Activated CD8-positive, alpha-beta memory T cell treated with anti-CD3 and anti-CD28 coated beads for 4 hours (primary cell): ENCODE data around the gene UBIAD1.
"Not testable (repeated sequence)": the region's sequence is repeated elsewhere in the genome, so short reads cannot be mapped to it uniquely, and the experiment has no call there.

ENCODE experiments used
- DNase-seq, 2 donors: peaks; one replicate each; pipeline ENCODE4 v3.0.0-alpha.2; 2020; ENCODE audit warnings: low read depth in 2 of 2

UBIAD1 gene, protein sequence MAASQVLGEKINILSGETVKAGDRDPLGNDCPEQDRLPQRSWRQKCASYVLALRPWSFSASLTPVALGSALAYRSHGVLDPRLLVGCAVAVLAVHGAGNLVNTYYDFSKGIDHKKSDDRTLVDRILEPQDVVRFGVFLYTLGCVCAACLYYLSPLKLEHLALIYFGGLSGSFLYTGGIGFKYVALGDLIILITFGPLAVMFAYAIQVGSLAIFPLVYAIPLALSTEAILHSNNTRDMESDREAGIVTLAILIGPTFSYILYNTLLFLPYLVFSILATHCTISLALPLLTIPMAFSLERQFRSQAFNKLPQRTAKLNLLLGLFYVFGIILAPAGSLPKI

GRCh38 chr1:11272832-11273594 lies at the start of gene UBIAD1:
TSS of gene UBIAD1 (plus strand) at chr1:11273198. CDS start at chr1:11273532, 334 bp downstream.
- DNase-seq: peak; percentile 65 to 80

- DNase-seq: no peak
Measured at GRCh38 chr1:11227106-11228077, 45.6 kb upstream of the UBIAD1 start.

- DNase-seq: no peak
Measured at GRCh38 chr1:11229203-11229602, 43.8 kb upstream of the UBIAD1 start.

DNA sequence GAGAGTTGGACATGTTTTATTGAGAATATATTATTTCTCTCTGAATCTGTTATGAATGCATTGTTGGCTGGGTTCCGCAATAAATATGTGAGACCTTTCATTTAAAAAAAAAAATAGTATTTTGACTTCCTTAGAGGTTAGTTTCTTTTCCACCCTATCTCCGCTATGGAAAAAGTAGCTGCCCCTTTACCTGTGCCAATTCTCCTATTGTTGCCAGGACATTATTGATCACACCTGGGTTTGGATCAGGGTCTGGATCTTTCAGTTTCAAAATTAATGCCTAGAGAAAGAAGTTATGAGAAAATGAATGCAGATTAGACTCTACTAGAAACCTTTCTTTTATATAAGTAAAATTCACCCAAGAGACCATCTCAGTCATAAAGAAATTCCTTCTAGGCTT lies 39.8 kb upstream of the UBIAD1 start:
- DNase-seq: no peak

DNA sequence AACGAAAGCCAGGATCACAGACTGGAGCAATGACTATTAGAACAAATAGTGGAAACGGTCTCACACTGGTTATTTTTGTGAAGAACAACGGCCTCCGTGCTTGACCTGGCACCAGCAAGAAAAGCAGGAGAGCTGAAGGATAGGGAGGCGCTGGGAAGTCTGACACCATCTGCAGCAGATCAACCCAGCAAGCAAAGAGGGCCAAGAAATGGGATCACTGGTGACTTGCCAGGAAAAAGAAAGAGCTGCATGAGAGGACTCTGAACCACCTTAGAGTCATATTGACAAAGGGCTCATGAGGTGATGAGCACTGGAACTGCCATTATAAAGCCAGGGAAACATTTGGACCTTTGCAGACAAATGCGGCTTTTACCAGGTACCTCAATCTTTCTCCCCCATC lies 35.6 kb upstream of the UBIAD1 start:
- no peak for DNase-seq

GRCh38 chr1:11238311-11238710 lies 34.7 kb upstream of the UBIAD1 start:
- no peak for DNase-seq

GRCh38 chr1:11245248-11245647 lies 27.8 kb upstream of the UBIAD1 start:
- no peak for DNase-seq

DNA sequence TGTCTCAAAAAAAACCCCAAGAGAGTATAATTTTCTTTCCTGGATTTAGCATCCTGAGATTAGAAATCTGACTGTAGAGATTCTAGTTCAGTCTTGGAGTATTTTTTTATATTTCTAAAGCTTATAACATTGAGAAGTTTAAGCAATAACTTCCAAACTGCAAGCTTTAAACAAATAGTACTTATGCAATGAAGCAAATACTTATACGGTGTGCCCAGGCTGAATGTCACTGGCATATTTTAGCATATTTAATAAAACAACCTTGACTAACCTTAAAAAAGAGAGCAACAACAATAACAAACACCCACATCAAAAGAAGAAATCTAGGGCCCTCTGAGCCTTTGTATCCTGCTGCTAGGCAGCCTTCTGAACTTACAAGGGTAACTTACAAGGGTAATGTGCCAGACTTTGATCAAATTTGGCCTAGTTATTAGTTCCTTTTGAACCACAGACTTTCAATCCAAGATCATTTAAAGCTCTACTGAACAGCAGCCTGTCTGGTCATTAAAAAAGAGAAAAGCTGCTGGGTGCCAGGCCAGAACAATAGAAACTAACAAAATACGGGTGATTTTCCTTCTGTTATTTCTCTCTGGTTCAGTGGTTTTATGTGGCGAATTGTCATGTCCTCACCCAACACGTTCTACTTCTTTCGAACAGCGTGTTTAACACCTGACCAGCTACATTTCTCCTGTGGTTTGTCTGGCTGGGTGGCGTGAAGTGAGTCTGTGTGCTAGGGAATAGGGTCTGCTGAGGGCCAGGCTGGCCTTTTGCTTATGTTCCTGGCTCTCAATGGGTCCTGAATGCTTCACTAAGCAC lies 26.9 kb upstream of the UBIAD1 start:
- no peak for DNase-seq

DNA sequence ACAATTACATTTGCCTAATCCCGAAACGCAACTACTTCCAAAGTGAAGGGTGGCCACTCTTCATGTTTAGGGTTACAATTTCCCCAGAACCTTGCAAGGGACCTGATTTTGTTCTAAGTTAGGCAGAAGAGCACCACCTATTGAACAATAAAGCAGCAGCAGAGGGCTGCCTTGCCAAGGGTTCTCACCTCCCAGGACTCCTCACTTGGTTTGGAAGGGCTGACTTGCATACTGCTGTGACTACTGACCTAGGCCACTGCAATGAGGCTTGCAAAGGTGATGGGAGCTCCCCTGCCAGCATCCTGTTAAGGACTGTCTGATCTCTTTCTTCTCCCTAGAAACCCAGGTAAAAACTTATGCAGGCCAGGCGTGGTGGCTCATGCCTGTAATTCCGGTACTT lies 24.8 kb upstream of the UBIAD1 start:
- no peak for DNase-seq

DNA sequence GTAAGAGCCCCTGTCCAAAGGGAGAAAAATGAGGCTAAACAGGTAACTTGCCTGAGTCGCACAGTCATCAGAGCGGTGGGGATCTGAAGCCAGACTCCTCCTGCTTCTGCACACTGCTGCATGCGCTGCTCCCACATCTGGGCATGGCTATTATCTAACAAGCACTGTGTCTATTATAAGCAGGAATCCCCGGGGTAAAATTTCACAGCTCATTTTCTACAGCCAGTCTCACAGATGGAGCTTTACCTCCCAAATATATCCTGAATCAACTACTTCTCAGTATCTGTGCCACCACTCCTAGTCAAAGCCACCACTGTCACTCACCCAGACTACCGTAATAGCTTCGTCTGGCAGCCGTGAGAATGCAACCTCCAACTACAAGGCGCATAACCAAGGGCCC lies 20.5 kb upstream of the UBIAD1 start:
- no peak for DNase-seq

DNA sequence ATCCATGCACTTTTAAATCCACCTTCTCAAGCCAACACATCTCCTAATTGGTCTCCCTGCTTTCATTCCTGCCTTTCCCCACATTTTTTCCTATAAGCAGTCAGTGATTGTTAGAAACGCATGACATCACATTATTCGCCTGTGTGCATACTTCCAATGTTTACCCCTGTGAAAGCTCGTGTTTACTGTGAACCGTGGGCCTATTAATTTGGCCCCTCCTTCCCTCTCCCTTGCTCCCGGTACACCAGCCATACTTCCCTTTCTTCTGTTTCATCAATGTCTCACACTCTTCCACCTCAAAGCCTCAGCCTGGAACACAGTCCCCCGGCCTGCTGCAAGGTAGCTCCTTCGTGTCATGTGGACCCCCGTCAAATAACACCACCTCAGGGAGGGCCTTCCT lies 19.8 kb upstream of the UBIAD1 start:
- DNase-seq: no peak

DNA sequence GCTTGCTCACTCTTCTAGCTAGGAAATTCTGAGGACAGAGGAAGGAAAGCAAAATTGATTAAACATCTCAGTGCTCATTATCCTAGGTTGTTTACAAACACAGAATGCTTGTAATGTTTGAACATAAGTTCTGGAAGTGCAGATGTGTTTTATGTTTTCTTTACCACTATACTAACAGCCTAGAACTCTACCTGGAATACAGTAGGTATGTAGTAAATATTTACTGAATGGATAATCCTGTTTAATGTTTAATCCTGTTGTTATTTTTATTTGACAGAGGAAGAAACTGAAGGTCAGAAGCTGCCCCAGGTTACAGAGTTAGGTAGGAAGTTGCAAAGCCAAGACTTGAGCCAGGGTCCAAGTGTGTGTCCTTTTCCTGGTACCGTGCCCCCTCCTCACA lies 16.7 kb upstream of the UBIAD1 start:
- no peak for DNase-seq

- peak; percentile 91 to 95 for DNase-seq
Measured at GRCh38 chr1:11262171-11263049, 10.6 kb upstream of the UBIAD1 start, which contains the start of gene MTOR. TSS of gene MTOR (minus strand) at chr1:11262551. CDS start at chr1:11259409, 3,142 bp downstream.

GRCh38 chr1:11266268-11267074 lies 6.5 kb upstream of the UBIAD1 start:
- no peak for DNase-seq

GRCh38 chr1:11267350-11268337 lies 5.4 kb upstream of the UBIAD1 start:
- DNase-seq: not testable (repeated sequence)

GRCh38 chr1:11272544-11272831 lies 510 bp upstream of the UBIAD1 start:
- DNase-seq: no peak

- no peak for DNase-seq
Measured at GRCh38 chr1:11273595-11274234, 717 bp downstream of the UBIAD1 start.

- DNase-seq: no peak
Measured at GRCh38 chr1:11279152-11279551, 6.2 kb downstream of the UBIAD1 start.
